ENCODE measurements around the gene LRRC8E.

GRCh38 chr19:7839476-7839875 lies 48.8 kb upstream of the LRRC8E start:
- no peak for TF ChIP-seq EZH2 (IDR thresholded peaks at IDR 0.05; ENCODE audit: low read depth, low read length, severe bottlenecking)
- TF ChIP-seq HDAC6 (IDR thresholded peaks at IDR 0.05; ENCODE audit: low read depth, low read length), result no peak
- TF ChIP-seq CHD2 (IDR thresholded peaks at IDR 0.05; ENCODE audit: low read length), result no peak
- TF ChIP-seq CTCF (IDR thresholded peaks at IDR 0.05; ENCODE audit: control extremely low read depth in 1 of 3, insufficient read depth in 1 of 3, low read depth in 1 of 3, low read length in 3 of 3), result no peak
- TF ChIP-seq POLR2AphosphoS5 (IDR thresholded peaks at IDR 0.05; ENCODE audit: low read depth, low read length), result no peak
- no peak for TF ChIP-seq POLR2A (IDR thresholded peaks at IDR 0.05; ENCODE audit: control extremely low read depth in 1 of 2, low read depth in 2 of 2, low read length in 2 of 2)
- no peak for TF ChIP-seq MAX (IDR thresholded peaks at IDR 0.05)

Measured in H1 (cell line).